Right lobe of liver (tissue), 6 donors: Measurements from ENCODE around the gene PRMT7. TPM values are rescaled to one million over a fixed set of nuclear protein-coding genes. Genes with fewer than 3 reads are reported as not detected.

Source experiments
- ATAC-seq, 4 donors: fragments of 200-7000 bp; cut with Tn5 transposase; one replicate each; pipeline ENCODE4 v1.9.1; 2020; ENCODE audit warnings: mild to moderate bottlenecking in 4 of 4, moderate library complexity in 4 of 4
- DNase-seq, 3 donors: peaks; one replicate each; pipeline ENCODE4 v3.0.0-alpha.2; 2020
- H3K27ac ChIP-seq, 3 donors: fragments of 200-600 bp; one replicate each; pipeline ENCODE4 v1.8.0; 2022
- H3K27me3 ChIP-seq, 2 donors: fragments of 200-600 bp; one replicate each; pipeline ENCODE4 v1.8.0; 2022
- H3K36me3 ChIP-seq, 4 donors: fragments of 200-600 bp; sonication (generic) in 1 of 4; one replicate each; pipeline versions ENCODE4 v1.5.1 to v1.8.0; 2017 to 2022; ENCODE audit warnings: control low read depth in 1 of 4
- H3K4me1 ChIP-seq, 4 donors: fragments of 200-600 bp; sonication (generic) in 1 of 4; one replicate each; pipeline versions ENCODE4 v1.5.1 to v1.8.0; 2017 to 2022; ENCODE audit warnings: control low read depth in 1 of 4
- H3K4me3 ChIP-seq, 3 donors: fragments of 200-600 bp; one replicate each; pipeline ENCODE4 v1.8.0; 2022
- H3K9me3 ChIP-seq, 4 donors: fragments of 200-600 bp; sonication (generic) in 1 of 4; one replicate each; pipeline versions ENCODE4 v1.5.1 to v1.8.0; 2017 to 2022; ENCODE audit warnings: control low read depth in 1 of 4
- CTCF ChIP-seq, 4 donors: fragments of 200-600 bp in 3 of 4; fragments of 450-650 bp in 1 of 4; IDR thresholded peaks; one replicate each; pipeline versions ENCODE4 v1.5.1 to v1.8.0; 2016 to 2022; ENCODE audit warnings: antibody characterized with exemption in 4 of 4, mild to moderate bottlenecking in 2 of 4
- POLR2A ChIP-seq: fragments of 450-650 bp; IDR thresholded peaks from one replicate; pipeline ENCODE4 v1.6.1; 2017; ENCODE audit warnings: antibody characterized with exemption, mild to moderate bottlenecking
- WGBS: methylation state at CpG from one replicate; pipeline ENCODE4 v1.1.6; 2018; ENCODE audit warnings: low coverage, low lambda C conversion rate; ENCODE audit not compliant: insufficient coverage; ENCODE audit errors: missing lambda C conversion rate; 5-methylcytosine and 5-hydroxymethylcytosine counted together
- intact Hi-C, 2 donors: fragments of 100-400 bp; cut with DNase I; formaldehyde crosslinking; loops; one replicate each; pipeline versions ENCODE4 v1.11.2 to v1.14.1; 2022
- long read RNA-seq: library from polyadenylated mRNA; unstranded; transcript quantifications from one replicate; pipeline ENCODE4 v2.0.0, GENCODE V29; 2019
- total RNA-seq, 6 experiments: library from RNA; depleted of rRNA in 2 of 6; stranded (reverse); fragments of >200 nt in 2 of 6; fragmentation: NEBNext Ultra II Directional in 3 of 6; extraction: Animal tissue kit (Norgen Biotek cat#: 25700) in 3 of 6; gene quantifications; one replicate each; pipeline versions ENCODE4 v1.1.0 to v1.2.4, GENCODE V29; 2016 to 2023
- donor health status: DM: no; HTN: yes; CAD: no.
- donor health status: DM: no; HTN: no; CAD: no.
- donor health status: DM: no; HTN: no; CAD: no.
- donor health status: DM: no; HTN: yes; CAD: no.
- donor health status: DM: no; HTN: yes; CAD: no.

The PRMT7 gene
- 10 to 100 TPM; 13.1 to 28.3 (median 21.1) TPM for total RNA-seq
- long read RNA-seq, partial matches to known transcripts = 1 of 3 reads
- long read RNA-seq, other reads (novel, unspliced or antisense) = 2 of 3 reads

- intact Hi-C loops = no loop called here
- peak within 1 kb of the TSS; percentile 62 to 97 (median 95) for H3K4me3 ChIP-seq
- peak within 1 kb of the TSS; percentile 55 to 66 (median 65) for H3K27ac ChIP-seq
- peaks cover 0 to 25% (median 6%) of the 10 kb centered on the region in 4 donors for H3K36me3 ChIP-seq
- ATAC-seq (peak; percentile 98 to 100 (median 99)), DNase-seq (peak; percentile 93 to 95 (median 94))
- peaks cover 0 to 42% (median 14%) of the 10 kb centered on the region in 4 donors for H3K4me1 ChIP-seq
- H3K27me3 ChIP-seq = no peaks in the 10 kb centered on the region
- WGBS = 0% methylated on average over 3 of the region's 62 CpGs
- TF ChIP-seq CTCF (IDR thresholded peaks at IDR 0.05) (peak; percentile 13 to 26 (median 20)), POLR2A (peak; percentile 71)
- no peaks in the 10 kb centered on the region for H3K9me3 ChIP-seq
These were observed at the start of gene PRMT7, which contains the start of gene SLC7A6OS for GRCh38 chr16:68310774-68311511. Gene PRMT7, plus strand, starts transcription at chr16:68311019. Its CDS starts 4,961 bp downstream, at chr16:68315980. Gene SLC7A6OS, minus strand, starts transcription at chr16:68310946. Its CDS starts 20 bp downstream, at chr16:68310926.

- H3K27me3 ChIP-seq = no peaks in the 10 kb centered on the region
- no peaks in the 10 kb centered on the region for H3K9me3 ChIP-seq
- TF ChIP-seq POLR2A (no peak), CTCF (IDR thresholded peaks at IDR 0.05) (no peak)
- H3K4me3 ChIP-seq = peak overlapping the region; percentile 69 to 85 (median 83)
- peaks cover 0 to 20% (median 0%) of the 10 kb centered on the region in 4 donors for H3K36me3 ChIP-seq
- ATAC-seq (no peak), DNase-seq (no peak)
- intact Hi-C loops = no loop called here
- peaks cover 0 to 18% (median 0%) of the 10 kb centered on the region in 4 donors for H3K4me1 ChIP-seq
- H3K27ac ChIP-seq = peak overlapping the region; percentile 67 to 80 (median 69)
- 48% methylated on average over 5 of the region's 11 CpGs for WGBS
These were observed 47.2 kb upstream of the PRMT7 start for GRCh38 chr16:68263559-68264127.

- H3K4me1 ChIP-seq = peaks cover 0 to 18% (median 0%) of the 10 kb centered on the region in 4 donors
- TF ChIP-seq POLR2A (peak; percentile 70), CTCF (IDR thresholded peaks at IDR 0.05) (peak; percentile 55 to 72 (median 63))
- H3K27ac ChIP-seq = peak within 1 kb of the TSS; percentile 67 to 80 (median 69)
- no peaks in the 10 kb centered on the region for H3K27me3 ChIP-seq
- peaks cover 0 to 14% (median 0%) of the 10 kb centered on the region in 4 donors for H3K36me3 ChIP-seq
- H3K9me3 ChIP-seq = no peaks in the 10 kb centered on the region
- peak; percentile 75 to 89 (median 80) for ATAC-seq
- WGBS = 0% methylated on average over 3 of the region's 123 CpGs
- peak within 1 kb of the TSS; percentile 69 to 85 (median 83) for H3K4me3 ChIP-seq
- intact Hi-C loops = no loop called here
- DNase-seq = peak; percentile 75 to 86 (median 78)
These were observed 46.4 kb upstream of the PRMT7 start, which contains the start of gene SLC7A6 for GRCh38 chr16:68264128-68265077. Gene SLC7A6, plus strand, starts transcription at chr16:68264526. Its CDS starts 10,201 bp downstream, at chr16:68274727.
